ENCODE measurements around the gene TNS1.

DNA sequence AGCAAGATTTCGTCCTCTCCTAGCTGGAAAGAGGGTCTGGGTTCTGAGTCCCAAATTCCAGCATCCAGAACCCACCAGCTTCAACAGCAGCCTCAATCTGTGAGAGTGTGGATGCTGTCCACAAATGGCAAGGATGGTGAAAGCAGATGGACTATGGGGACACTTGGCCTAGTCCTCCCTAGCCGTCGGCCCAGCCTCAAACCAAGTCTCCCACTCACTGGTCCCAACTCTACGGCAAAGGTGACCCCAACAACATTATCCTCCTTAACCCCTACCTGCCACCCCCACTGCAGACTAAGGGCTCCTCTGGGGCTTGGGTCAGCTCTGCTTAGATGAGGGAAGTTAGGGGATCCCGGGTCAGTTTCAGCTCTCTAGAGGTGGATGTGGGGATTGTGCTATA, 57.3 kb downstream of the TNS1 start:
- TF ChIP-seq, protein P1, sequence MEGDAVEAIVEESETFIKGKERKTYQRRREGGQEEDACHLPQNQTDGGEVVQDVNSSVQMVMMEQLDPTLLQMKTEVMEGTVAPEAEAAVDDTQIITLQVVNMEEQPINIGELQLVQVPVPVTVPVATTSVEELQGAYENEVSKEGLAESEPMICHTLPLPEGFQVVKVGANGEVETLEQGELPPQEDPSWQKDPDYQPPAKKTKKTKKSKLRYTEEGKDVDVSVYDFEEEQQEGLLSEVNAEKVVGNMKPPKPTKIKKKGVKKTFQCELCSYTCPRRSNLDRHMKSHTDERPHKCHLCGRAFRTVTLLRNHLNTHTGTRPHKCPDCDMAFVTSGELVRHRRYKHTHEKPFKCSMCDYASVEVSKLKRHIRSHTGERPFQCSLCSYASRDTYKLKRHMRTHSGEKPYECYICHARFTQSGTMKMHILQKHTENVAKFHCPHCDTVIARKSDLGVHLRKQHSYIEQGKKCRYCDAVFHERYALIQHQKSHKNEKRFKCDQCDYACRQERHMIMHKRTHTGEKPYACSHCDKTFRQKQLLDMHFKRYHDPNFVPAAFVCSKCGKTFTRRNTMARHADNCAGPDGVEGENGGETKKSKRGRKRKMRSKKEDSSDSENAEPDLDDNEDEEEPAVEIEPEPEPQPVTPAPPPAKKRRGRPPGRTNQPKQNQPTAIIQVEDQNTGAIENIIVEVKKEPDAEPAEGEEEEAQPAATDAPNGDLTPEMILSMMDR (IDR thresholded peaks at IDR 0.05), result no peak
- TF ChIP-seq POLR2A (IDR thresholded peaks at IDR 0.05), result no peak

Measured in Peyer's patch (tissue), 4 donors.